H1 (cell line): ENCODE data around the gene PRR22. TPM values are rescaled to one million over a fixed set of nuclear protein-coding genes. Genes with fewer than 3 reads are reported as not detected.

Experiments used
- TBP ChIP-seq: IDR thresholded peaks from 2 replicates; pipeline ENCODE4 v1.6.1; 2011; ENCODE audit warnings: low read depth, low read length, improper control_type of control experiment
- polyA plus RNA-seq, 7 experiments: library from polyadenylated mRNA; depleted of rRNA in 3 of 7; stranded (reverse) in 5 of 7; unstranded in 2 of 7; fragments of >200 nt in 5 of 7; fragments of 200-250 nt in 2 of 7; gene quantifications; 1 replicate in 5 of 7; 2 replicates in 1 of 7; 4 replicates in 1 of 7; pipeline versions ENCODE4 v1.2.1 to v1.2.3, GENCODE V29; 2011 to 2013; ENCODE audit warnings: missing spikeins in 2 of 7, mixed read lengths in 2 of 7
- total RNA-seq: library from RNA; stranded (reverse); fragmentation: NEBNext Ultra II Directional; extraction: Animal tissue kit (Norgen Biotek cat#: 25700); gene quantifications from 2 replicates; pipeline ENCODE4 v1.2.1, GENCODE V29; 2021
- TF ChIP-seq, protein P1 (sequence below), 3 experiments: IDR thresholded peaks; 1 replicate in 2 of 3; 2 replicates in 1 of 3; pipeline versions ENCODE4 v1.5.1 to v1.6.1; 2011; ENCODE audit warnings: low read length in 3 of 3, mild to moderate bottlenecking in 3 of 3, inconsistent platforms in 2 of 3, low read depth in 1 of 3, moderate library complexity in 1 of 3; ENCODE audit not compliant: insufficient read depth in 1 of 3; ENCODE audit errors: control extremely low read depth in 1 of 3

The PRR22 gene
- total and polyA plus RNA-seq, 2 of the 8 experiments (the other 6 are each of a cell fraction or from before 2014, with no cell fraction given), result 1.9 to 2.1 TPM

DNA sequence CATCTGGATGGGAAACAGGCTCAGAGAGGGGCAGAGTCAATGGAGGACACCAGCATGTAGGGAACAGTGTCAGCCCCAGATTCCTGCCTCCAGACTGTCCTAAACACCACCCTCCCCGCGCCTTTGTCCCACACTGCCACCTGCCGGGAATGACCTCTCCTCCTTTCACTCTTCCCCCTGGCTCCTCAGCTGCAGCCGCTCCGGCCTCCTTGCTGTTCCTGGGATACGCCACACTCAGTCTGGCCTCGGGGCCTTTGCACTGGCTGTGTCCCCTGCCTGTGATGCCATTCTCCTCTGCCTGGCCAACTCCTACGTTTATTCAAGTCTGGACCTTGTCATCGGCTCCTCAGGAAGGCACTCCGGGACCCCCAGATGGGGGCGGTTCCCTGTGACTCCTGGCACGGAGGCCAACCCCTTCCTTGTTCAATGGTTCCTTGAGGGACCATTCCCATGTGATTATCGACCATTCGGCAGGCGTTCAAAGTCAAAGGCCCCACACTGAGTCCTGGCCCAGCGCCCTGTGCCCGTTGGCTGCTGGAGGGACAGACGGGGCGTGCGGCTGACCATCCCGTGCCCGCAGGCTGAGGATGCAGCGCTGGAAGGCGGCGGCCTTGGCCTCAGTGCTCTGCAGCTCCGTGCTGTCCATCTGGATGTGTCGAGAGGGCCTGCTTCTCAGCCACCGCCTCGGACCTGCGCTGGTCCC lies 39.2 kb upstream of the PRR22 start (continued):
- TF ChIP-seq, protein P1, sequence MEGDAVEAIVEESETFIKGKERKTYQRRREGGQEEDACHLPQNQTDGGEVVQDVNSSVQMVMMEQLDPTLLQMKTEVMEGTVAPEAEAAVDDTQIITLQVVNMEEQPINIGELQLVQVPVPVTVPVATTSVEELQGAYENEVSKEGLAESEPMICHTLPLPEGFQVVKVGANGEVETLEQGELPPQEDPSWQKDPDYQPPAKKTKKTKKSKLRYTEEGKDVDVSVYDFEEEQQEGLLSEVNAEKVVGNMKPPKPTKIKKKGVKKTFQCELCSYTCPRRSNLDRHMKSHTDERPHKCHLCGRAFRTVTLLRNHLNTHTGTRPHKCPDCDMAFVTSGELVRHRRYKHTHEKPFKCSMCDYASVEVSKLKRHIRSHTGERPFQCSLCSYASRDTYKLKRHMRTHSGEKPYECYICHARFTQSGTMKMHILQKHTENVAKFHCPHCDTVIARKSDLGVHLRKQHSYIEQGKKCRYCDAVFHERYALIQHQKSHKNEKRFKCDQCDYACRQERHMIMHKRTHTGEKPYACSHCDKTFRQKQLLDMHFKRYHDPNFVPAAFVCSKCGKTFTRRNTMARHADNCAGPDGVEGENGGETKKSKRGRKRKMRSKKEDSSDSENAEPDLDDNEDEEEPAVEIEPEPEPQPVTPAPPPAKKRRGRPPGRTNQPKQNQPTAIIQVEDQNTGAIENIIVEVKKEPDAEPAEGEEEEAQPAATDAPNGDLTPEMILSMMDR (IDR thresholded peaks at IDR 0.05; ENCODE audit: control extremely low read depth in 1 of 3, insufficient read depth in 1 of 3, low read depth in 1 of 3, low read length in 3 of 3), result peak; percentile 48 to 52 (median 50)
- TF ChIP-seq TBP, result no peak
